Measurements from ENCODE around the gene TIMD4.
"Not testable (repeated sequence)": the region's sequence is repeated elsewhere in the genome, so short reads cannot be mapped to it uniquely, and the experiment has no call there.

Gene TIMD4

GRCh38 chr5:156971848-156972525, 9.0 kb upstream of the TIMD4 start:
- ATAC-seq: no peak
- no peak for TF ChIP-seq PPARA (CRISPR knock-in tag; IDR thresholded peaks at IDR 0.05; ENCODE audit: borderline replicate concordance)
- no peak for TF ChIP-seq PATZ1 (CRISPR knock-in tag; IDR thresholded peaks at IDR 0.05; ENCODE audit: borderline replicate concordance)
- no peak for TF ChIP-seq POU6F1 (CRISPR knock-in tag; IDR thresholded peaks at IDR 0.05; ENCODE audit: borderline replicate concordance, low read depth)
- TF ChIP-seq ZNF565 (CRISPR knock-in tag; conservative IDR thresholded peaks at IDR 0.05; ENCODE audit: low read depth): no peak
- TF ChIP-seq CREB5 (CRISPR knock-in tag; IDR thresholded peaks at IDR 0.05; ENCODE audit: low read depth): no peak
- TF ChIP-seq RARB (CRISPR knock-in tag; IDR thresholded peaks at IDR 0.05): no peak
- TF ChIP-seq BACH2 (CRISPR knock-in tag; IDR thresholded peaks at IDR 0.05; ENCODE audit: borderline replicate concordance): no peak
- no peak for TF ChIP-seq ESRRG (CRISPR knock-in tag; IDR thresholded peaks at IDR 0.05)

- ATAC-seq: no peak
- no peak for TF ChIP-seq ZFP30 (CRISPR knock-in tag; IDR thresholded peaks at IDR 0.05)
- no peak for TF ChIP-seq CREB5 (CRISPR knock-in tag; IDR thresholded peaks at IDR 0.05; ENCODE audit: low read depth)
- TF ChIP-seq PPARA (CRISPR knock-in tag; IDR thresholded peaks at IDR 0.05; ENCODE audit: borderline replicate concordance): no peak
- TF ChIP-seq ARNTL (CRISPR knock-in tag; IDR thresholded peaks at IDR 0.05; ENCODE audit: borderline replicate concordance, low read depth): no peak
- TF ChIP-seq GLIS3 (CRISPR knock-in tag; IDR thresholded peaks at IDR 0.05): no peak
- no peak for TF ChIP-seq POU6F1 (CRISPR knock-in tag; IDR thresholded peaks at IDR 0.05; ENCODE audit: borderline replicate concordance, low read depth)
- TF ChIP-seq RARB (CRISPR knock-in tag; IDR thresholded peaks at IDR 0.05): no peak
- TF ChIP-seq ZNF565 (CRISPR knock-in tag; conservative IDR thresholded peaks at IDR 0.05; ENCODE audit: low read depth): no peak
- TF ChIP-seq BACH2 (CRISPR knock-in tag; IDR thresholded peaks at IDR 0.05; ENCODE audit: borderline replicate concordance): no peak
- no peak for TF ChIP-seq ISL1 (CRISPR knock-in tag; IDR thresholded peaks at IDR 0.05)
- TF ChIP-seq TCF4 (CRISPR knock-in tag; IDR thresholded peaks at IDR 0.05; ENCODE audit: borderline replicate concordance): no peak
- TF ChIP-seq TOX (CRISPR knock-in tag; IDR thresholded peaks at IDR 0.05; ENCODE audit: borderline replicate concordance): no peak
Observed at GRCh38 chr5:156971415-156971814, 8.4 kb upstream of the TIMD4 start.

GRCh38 chr5:156967386-156967785, 4.4 kb upstream of the TIMD4 start:
- ATAC-seq: not testable (repeated sequence)

GRCh38 chr5:156956321-156956720, 6.7 kb downstream of the TIMD4 start:
- no peak for ATAC-seq
- TF ChIP-seq ZC3H10 (CRISPR knock-in tag; IDR thresholded peaks at IDR 0.05): no peak
- TF ChIP-seq ARNTL (CRISPR knock-in tag; IDR thresholded peaks at IDR 0.05; ENCODE audit: borderline replicate concordance, low read depth): no peak
- no peak for TF ChIP-seq OSR1 (CRISPR knock-in tag; IDR thresholded peaks at IDR 0.05)
- no peak for TF ChIP-seq BACH2 (CRISPR knock-in tag; IDR thresholded peaks at IDR 0.05; ENCODE audit: borderline replicate concordance)
- no peak for TF ChIP-seq PATZ1 (CRISPR knock-in tag; IDR thresholded peaks at IDR 0.05; ENCODE audit: borderline replicate concordance)
- no peak for TF ChIP-seq CSRNP3 (CRISPR knock-in tag; IDR thresholded peaks at IDR 0.05)
- no peak for TF ChIP-seq ZNF70 (CRISPR knock-in tag; IDR thresholded peaks at IDR 0.05)
